ENCODE results near the gene SHBG.

The SHBG gene

DNA sequence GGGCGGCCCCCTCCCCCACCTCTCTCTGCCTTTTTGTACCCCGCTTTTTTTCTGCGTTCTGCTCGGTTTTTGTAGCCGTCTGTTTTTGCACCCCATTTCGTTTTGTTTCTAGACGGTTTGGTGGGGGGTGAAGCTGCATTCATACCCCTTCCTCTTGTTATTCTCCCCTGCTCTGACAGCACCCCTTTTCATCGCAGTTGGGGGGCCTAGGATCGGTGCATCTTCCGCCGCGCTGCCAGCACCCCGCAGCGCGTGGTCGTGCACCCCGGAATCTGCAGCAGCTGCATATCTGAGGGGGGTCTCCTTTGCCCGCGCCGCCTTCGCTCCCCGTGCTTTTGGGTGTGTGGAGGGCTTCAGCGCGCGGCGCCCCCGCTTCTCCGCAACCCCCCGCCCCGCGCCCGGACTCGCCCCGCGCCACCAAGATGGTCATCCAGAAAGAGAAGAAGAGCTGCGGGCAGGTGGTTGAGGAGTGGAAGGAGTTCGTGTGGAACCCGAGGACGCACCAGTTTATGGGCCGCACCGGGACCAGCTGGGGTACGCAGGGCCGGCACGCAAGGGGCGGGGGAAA is 21.2 kb downstream of the SHBG start:
- no peak for DNase-seq

DNA sequence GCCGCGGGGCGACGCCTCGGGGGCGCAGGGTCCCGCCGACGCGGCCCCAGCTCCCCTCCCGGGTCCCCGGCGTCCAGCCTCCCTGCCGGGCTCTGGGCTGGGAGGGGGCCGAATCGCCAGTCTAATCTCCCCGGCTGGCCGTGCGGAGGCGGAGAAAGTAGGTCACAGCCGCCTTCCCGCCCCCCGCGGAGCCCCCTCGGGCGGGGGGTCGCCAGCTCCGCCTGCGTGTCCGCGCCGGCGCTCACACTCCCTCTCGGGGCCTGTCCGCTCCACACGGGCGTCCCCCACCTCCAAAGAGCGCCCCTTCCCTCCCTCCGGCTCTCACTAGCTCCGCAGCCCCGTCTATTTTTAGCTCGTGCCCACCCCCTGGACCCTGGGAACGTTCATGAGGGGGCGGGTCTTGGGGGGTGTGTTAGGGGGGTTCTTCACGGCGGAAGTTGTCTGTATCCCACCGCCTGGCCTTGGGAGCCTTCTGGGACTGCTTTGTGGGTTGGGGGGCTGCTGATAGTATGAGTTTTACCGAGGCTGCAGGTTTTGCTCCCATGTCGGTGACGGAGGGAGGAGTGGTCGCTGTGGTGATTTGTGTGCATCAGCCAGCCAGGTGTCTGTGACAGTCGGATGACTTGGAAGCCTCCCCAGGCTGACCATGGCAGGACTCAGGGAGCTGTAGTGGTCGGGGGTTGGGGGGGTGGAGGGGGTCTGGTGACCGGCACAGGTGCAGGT is 21.9 kb downstream of the SHBG start:
- DNase-seq: no peak

DNA sequence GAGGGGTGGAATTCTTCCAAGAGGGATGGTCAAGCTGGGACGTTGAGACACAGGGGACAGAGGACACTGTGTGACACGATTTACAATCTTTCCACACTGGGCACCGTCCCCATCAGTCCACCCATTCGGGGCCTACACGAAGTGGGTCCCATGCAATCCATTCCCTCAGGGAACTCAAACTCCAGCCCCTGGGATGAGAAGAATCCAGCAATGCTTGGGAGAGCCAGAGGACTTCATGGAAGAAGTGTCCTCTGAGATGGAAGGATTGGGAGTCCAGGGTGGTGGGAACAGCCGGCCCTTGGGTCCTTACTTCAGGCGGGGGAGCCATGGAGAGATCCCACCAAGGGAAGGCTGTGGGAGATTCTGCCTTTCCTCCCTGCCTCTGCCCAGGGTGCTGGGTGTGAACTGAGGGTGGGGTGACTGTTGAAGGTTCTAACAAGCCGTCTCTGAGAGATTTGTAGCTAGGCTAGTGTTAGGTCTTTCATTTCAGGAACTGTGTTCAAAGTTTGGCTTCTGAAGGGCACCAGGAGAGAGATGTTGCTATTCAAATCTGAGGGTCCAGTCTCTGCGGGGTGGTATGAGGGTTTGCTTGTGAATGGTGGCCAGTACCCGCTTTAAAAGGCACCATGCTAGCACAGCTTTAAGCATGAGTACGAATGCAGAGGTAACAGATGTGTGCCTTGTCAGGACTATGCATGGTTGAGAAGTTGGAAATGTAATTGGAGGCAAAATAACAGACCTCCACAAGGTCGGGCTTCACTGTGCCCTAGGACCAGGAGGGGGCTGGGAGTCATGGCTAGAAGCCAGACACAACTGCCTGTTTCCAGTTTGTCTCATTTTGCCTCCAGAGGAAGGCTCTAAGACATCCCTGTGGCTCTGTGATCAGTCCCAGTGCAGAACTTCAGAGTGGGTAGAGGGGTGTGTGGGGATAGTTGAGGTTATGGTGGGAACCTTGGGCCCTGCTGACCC is 22.7 kb downstream of the SHBG start:
- no peak for DNase-seq

DNA sequence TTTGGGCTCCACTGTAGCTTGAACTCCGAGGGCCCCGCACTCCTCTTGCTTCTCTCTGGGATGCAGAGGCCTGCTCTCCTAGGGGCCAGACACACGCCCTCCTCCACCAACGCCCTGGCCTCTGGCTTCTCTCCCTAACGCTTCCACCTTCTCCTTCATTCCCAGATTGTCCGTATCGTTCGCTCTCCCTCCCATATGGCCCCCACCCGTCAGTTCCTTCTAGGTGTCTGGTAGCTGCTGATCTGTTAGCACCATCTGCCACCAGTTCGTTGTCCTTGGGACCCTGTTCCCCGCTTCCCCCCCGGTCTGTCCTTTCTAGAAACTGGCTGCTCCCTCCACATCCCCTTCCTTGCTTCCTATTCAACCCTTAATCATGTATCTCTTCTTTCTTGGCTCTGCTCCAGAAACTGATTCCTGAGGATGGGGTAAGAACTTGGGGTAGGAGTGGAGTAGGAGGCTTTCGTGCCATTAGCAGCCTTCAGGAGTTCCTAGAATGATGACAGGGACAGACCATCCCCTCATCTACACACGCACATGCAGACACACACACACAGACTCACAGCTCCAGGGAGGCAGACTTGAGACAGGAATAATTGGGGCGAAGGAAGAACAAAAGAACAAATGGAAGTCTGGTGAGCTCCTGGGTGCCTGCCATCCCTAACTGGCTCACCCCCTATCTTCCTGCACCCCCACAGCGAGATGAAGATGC is 25.1 kb downstream of the SHBG start:
- no peak for DNase-seq

DNA sequence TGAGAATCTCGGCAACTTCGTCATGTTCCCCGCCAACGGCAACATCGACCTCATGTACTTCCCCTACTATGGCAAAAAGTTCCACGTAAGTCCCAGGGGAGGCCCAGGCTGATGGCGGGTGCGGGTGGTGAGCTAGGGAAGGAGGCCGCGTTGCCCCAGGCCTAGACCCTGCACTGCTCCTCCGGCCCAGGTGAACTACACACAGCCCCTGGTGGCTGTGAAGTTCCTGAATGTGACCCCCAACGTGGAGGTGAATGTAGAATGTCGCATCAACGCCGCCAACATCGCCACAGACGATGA is 25.6 kb downstream of the SHBG start:
- no peak for DNase-seq

DNA sequence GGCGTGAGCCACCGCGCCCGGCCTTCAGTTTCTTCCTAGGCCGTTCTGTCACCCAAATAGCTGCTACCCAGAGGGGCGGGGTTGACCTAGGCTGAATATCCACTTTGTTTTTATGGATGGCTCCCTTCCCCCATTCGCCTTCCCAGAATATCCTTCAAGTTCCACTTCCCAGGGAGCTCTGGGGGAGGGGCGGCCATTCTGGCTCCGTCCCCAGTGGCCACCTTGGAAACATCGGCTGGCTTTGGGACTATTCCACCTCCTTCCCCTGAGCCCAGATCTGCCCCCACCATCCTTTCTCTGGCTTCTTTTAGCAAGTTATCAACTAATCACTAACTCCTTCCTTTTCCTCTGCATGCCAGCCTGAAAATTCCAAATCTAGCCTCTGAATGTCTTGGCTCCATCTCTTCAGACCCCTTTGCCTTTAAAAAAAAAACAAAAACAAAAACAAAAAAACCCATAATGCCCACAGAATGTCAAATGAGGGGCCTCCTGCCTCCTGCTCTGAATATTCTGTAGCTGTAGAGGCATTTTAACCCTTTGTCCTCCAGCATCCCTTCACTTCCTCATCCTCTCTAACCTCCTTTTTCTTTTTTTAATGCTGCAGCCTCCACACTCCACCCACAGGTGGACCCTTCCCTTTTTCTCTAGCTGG is 27.1 kb downstream of the SHBG start:
- DNase-seq: no peak

DNA sequence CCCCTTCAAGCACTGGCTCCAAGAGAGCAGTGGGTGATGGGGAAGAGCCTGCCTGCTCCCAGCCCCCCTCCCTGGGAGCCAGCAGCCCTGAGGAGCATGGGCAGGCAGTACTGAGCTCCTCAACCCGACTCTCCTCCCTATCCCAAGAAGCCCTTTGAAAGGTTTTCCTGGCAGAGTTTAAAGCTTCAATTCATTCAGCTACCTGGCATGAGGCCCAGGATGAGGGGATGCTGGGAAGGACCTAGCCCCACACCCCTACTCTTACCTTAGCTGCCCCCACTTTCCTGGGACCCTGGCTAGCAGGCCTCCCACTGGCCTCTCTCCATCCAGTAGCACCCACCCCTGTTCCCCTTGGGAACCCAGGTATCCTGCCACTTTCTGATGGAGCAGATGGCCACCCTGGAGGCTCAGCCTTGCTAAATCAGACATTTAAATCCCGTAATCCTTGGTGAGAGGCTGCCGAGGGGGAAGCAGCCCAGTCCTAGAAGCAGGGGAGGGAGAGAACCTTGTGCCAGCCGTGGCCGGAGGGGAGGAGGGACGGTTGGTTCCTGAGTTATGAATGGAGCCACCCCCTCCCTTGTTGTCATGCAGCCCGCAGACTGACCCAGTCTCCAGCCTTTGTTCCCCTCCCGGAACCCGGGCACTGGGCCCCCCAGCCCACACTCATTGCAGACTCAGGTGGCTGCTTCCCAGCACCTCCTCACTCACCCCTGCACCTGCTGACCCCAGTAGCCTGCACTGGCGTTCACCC is 37.9 kb downstream of the SHBG start:
- DNase-seq: no peak

DNA sequence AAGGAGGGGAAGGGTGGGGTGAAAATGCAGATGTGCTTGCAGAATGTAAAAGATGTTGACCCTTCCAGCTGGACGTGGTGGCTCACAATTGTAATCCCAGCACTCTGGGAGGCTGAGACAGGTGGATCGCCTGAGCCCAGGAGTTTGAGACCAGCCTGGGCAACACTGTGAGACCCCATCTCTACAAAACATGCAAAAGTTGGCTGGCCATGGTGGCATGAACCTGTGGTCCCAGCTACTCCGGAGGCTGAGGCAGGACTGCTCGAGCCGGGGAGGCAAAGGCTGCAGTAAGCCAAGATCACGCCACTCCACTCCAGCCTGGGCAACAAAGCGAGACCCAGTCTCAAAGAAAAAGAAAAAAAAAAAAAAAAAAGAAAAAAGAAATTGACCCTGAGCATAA is 38.5 kb downstream of the SHBG start:
- no peak for DNase-seq

DNA sequence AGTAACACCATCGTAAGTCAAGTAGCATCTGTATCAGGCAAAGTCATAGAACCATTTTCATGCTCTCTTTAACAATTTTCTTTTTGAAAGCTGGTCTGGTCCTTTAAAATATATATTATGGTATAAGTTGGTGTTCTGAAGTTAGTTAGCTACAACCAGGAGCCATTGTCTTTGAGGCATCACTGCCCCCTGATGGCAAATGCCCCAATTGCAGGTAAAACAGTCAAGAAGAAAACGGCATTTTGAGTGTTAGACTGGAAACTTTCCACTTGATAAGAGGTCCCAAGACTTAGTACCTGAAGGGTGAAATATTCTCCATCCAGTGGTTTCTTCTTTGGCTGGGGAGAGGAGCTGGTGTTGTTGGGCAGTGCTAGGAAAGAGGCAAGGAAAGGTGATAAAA is 43.3 kb downstream of the SHBG start:
- no peak for DNase-seq

DNA sequence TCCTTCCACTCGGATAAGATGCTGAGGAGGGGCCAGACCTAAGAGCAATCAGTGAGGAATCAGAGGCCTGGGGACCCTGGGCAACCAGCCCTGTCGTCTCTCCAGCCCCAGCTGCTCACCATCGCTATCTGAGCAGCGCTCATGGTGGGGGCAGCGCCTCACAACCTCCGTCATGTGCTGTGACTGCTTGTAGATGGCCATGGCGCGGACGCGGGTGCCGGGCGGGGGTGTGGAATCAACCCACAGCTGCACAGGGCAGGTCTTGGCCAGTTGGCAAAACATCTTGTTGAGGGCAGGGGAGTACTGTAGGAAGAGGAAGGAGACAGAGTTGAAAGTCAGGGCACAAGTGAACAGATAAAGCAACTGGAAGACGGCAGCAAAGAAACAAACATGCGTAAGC is 45.0 kb downstream of the SHBG start:
- DNase-seq: no peak

DNA sequence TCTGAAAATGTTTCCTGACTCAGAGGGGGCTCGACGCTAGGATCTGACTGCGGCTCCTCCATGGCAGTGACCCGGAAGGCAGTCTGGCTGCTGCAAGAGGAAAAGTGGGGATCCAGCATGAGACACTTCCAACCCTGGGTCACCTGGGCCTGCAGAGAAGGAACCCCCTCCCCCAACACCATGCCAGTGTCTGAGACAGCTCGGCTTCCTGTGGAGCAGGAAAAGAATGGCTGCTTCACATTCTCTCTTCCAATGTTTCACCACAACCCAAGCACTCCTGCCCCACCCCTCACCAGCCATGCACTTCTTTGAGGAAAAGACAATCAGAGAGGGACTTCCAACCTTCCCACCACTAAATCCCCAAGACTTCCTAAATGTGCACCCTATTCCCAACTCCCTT is 46.6 kb downstream of the SHBG start:
- no peak for DNase-seq

DNA sequence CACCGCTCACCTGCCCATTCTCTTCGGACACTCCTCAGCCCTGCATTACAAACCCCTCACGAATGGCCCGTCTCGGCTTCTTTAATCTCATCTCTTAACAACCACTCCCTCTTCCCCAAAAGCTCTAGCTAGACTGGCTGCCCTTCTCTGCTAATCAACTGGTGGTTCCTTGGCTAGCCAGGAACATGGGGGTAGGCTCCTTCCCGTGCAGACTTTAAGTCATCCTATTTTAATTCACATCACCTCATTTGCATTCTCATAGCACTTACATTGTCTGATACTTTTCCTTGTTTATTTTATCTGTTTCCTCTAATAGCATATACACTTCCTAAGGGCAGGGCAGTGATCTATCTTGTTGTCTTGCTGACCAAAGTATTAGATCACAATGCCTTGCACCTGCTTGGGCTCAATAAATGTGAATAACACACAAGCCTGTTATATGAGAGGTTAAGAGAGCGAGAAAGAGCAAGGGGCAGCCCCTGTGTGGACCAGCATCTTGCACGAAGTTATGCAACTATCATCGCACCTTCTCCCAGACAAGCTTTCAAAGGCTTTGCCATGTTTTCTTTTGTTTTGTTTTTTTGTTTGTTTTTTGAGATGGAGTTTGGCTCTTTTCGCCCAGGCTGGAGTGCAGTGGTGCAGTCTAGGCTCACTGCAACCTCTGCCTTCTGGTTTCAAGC is 47.6 kb downstream of the SHBG start:
- DNase-seq: no peak

Measured in activated gamma-delta T cell treated with Interleukin-2 at 50 U/mL for 16 hours (primary cell).